Measurements from ENCODE around the gene TUFT1.
A peak's percentile ranks its signal among the peaks of the same experiment; 100 is the strongest.

Gene TUFT1

GRCh38 chr1:151511636-151512215 lies 28.4 kb upstream of the TUFT1 start (continued):
- TF ChIP-seq ZNF629 (tag by site-specific recombination; IDR thresholded peaks at IDR 0.05) (no peak), ZNF658 (tag by site-specific recombination; IDR thresholded peaks at IDR 0.05) (no peak), ZNF169 (tag by site-specific recombination; IDR thresholded peaks at IDR 0.05) (no peak), ZNF174 (tag by site-specific recombination; IDR thresholded peaks at IDR 0.05) (no peak), ZNF391 (tag by site-specific recombination; IDR thresholded peaks at IDR 0.05; ENCODE audit: borderline replicate concordance, low read depth) (no peak), ZFP41 (tag by site-specific recombination; IDR thresholded peaks at IDR 0.05; ENCODE audit: borderline replicate concordance) (no peak), ZBTB21 (tag by site-specific recombination; IDR thresholded peaks at IDR 0.05) (no peak), ZNF837 (tag by site-specific recombination; IDR thresholded peaks at IDR 0.05) (no peak), ZNF560 (tag by site-specific recombination; IDR thresholded peaks at IDR 0.05; ENCODE audit: borderline replicate concordance) (no peak), OSR2 (tag by site-specific recombination; IDR thresholded peaks at IDR 0.05) (0 out of 2 replicates have a peak, but pooled peaks have one; percentile 25), ZNF280D (tag by site-specific recombination; IDR thresholded peaks at IDR 0.05) (no peak), BCL11B (tag by site-specific recombination; IDR thresholded peaks at IDR 0.05; ENCODE audit: low read depth) (no peak; the same call in 1 of the 2 replicates), ZNF548 (tag by site-specific recombination; IDR thresholded peaks at IDR 0.05) (no peak), HIC1 (tag by site-specific recombination; IDR thresholded peaks at IDR 0.05) (peak; percentile 89; the same call in 1 of the 2 replicates), ZNF266 (tag by site-specific recombination; IDR thresholded peaks at IDR 0.05; ENCODE audit: low read depth) (no peak), PRDM2 (tag by site-specific recombination; IDR thresholded peaks at IDR 0.05; ENCODE audit: borderline replicate concordance) (no peak), ZNF521 (tag by site-specific recombination; IDR thresholded peaks at IDR 0.05) (no peak), ZNF311 (tag by site-specific recombination; IDR thresholded peaks at IDR 0.05; ENCODE audit: borderline replicate concordance) (no peak), CTCF (tag by site-specific recombination; IDR thresholded peaks at IDR 0.05) (peak; percentile 88), ZXDB (tag by site-specific recombination; IDR thresholded peaks at IDR 0.05) (no peak), ZNF121 (tag by site-specific recombination; IDR thresholded peaks at IDR 0.05) (no peak), ZNF24 (tag by site-specific recombination; IDR thresholded peaks at IDR 0.05) (no peak)
